DMS153 treated with DMSO at 0.1 percent for 48 hours (cell line): Measurements from ENCODE around the gene SLC25A42.
"Not testable (repeated sequence)": the region's sequence is repeated elsewhere in the genome, so short reads cannot be mapped to it uniquely, and the experiment has no call there.

Experiments used
- DNase-seq: peaks from one replicate; lab custom pipeline; 2025; ENCODE audit not compliant: unreplicated experiment; lab: John Stamatoyannopoulos, UW

SLC25A42 gene

DNA sequence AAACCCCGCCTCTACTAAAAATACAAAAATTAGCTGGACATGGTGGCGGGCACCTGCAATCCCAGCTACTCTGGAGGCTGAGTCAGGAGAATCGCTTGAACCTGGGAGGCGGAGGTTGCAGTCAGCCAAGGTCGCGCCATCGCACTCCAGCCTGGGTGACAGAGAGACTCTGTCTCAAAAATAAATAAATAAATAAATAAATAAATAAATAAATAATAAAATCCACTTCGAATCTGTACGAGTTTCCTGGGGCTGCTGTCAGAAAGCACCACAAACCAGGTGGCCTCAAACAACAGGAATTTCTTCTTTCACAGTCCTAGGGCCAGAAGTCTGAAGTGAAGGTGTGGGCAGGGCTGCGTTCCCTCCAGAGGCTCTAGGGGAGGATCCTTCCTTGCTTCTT lies 38.8 kb downstream of the SLC25A42 start:
- not testable (repeated sequence) for DNase-seq

DNA sequence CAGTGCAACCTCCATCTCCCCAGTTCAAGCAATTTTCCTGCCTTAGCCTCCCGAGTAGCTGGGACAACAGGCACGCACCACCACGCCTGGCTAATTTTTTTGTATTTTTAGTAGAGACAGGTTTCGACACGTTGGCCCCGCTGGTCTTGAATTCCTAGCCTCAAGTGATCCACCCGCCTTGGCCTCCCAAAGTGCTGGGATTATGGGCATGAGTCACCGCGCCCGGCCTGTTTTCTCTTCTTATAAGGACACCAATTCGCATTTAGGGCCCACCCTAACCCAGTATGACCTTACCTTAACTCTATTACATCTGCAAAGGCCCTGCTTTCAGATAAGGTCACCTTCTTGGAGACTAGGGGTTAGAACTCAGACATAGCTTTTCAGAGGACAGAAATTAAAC lies 39.4 kb downstream of the SLC25A42 start:
- DNase-seq = no peak

DNA sequence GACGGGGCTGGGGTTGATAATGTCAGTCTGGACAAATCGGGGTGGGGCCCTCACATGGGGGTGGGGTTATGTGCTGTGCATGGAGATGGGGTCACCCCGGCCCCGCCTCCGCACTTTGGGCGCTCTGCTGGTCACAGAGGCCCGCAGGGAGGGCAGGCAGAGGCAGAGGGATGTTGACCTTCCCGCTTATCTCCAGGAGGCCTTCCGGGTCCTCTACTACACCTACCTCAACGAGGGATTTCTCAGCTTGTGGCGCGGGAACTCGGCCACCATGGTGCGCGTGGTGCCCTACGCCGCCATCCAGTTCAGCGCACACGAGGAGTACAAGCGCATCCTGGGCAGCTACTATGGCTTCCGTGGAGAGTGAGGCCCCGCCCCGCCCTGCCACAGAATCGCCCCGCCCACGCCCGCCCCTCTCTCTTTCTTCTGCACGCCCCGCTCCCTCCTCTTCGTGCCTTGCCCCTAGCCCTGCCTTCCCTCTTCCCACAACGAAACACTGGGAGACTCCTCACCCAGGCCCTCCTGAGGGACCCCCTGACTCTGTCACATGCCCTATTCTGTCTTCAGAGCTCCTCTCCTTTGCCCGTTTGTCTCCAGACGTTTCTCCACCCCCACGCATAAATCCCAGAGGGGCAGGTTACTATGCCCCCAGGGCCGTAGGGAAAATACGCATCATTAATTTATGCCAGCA lies 41.7 kb downstream of the SLC25A42 start:
- DNase-seq = peak; percentile 66

GRCh38 chr19:19106056-19106551 lies 42.3 kb downstream of the SLC25A42 start:
- DNase-seq = no peak

DNA sequence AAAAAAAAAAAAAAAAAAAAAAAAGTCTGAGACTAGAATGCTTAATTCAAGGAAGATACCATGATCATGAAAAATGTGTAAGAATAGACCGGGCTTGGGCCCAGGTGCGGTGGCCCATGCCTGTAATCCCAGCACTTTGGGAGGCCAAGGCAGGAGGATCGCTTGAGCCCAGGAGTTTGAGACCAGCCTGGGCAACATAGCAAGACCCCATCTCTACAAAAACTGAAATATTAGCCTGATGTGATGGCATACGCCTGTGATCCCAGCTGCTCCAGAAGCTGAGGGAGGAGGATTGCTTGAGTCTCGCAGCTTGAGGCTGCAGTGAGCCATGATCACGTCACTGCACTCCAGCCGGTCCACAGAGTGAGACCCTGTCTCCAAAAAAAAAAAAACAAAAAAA lies 43.1 kb downstream of the SLC25A42 start:
- DNase-seq = not testable (repeated sequence)

GRCh38 chr19:19107654-19108053 lies 43.9 kb downstream of the SLC25A42 start:
- DNase-seq = no peak

- DNase-seq = no peak
These were observed 45.8 kb downstream of the SLC25A42 start for GRCh38 chr19:19109601-19110000.

GRCh38 chr19:19110410-19111135 lies 46.8 kb downstream of the SLC25A42 start:
- no peak for DNase-seq

DNA sequence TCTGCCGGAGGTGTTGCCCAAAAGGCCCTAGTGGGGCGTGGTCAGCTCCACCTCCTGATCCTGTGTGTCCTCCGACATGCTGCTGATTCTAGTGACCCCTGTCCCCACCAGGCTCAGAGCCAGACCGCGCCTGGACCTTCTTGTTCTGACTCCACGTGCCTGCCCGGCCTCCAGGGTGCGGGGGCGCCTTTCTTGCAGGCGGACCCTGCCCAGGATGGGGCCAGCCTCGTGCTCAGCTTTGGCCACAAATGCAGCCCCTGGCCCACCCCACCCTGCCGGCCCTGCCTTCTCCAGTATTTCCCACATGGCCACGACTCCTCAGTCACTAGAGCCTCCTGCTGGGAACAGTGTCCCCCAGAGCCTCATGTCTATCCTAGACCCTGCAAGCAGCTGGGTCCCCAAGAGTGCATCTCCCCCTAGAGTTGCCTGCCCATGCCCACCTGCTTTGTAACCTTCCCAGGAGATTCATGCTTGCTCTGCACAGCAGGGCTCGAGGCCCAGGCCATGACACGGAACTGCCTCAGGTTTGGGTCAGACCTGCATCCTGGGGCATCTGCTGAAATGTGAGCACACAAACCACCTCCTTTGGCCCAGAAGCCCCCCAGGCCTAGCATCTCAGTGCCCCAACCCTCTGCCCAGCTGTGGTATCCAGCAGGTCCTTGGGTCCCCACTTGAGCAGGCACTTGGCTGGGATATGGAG lies 47.5 kb downstream of the SLC25A42 start:
- DNase-seq = no peak

- no peak for DNase-seq
These were observed 48.3 kb downstream of the SLC25A42 start for GRCh38 chr19:19111967-19112580.

- no peak for DNase-seq
These were observed 49.3 kb downstream of the SLC25A42 start for GRCh38 chr19:19113040-19113626.

DNA sequence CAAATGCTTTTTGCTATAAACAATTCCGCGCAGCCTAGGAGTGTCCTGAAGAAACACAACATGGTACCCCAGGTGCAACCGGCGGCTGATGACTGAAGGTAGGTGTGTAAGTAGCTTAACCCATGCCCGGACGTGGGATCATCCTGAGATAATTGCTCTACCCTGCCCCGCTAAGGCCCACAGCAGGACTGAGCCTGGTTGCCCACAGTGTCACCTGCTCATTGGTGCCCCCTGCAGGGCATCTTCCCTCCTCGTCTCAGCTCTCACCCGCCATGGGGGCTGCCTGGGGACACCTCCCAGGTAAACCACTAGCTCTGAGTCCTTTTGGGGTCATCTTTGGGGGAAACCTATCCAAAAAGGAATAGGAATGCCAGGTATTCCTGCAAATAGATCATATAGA lies 52.2 kb downstream of the SLC25A42 start:
- no peak for DNase-seq

GRCh38 chr19:19119325-19120237 lies 55.8 kb downstream of the SLC25A42 start:
- DNase-seq = no peak

- no peak for DNase-seq
These were observed 56.8 kb downstream of the SLC25A42 start for GRCh38 chr19:19120308-19121231.

- no peak for DNase-seq
These were observed 57.6 kb downstream of the SLC25A42 start for GRCh38 chr19:19121371-19121770.

- no peak for DNase-seq
These were observed 59.1 kb downstream of the SLC25A42 start for GRCh38 chr19:19122902-19123301.

GRCh38 chr19:19123386-19123785 lies 59.6 kb downstream of the SLC25A42 start:
- DNase-seq = no peak

- DNase-seq = no peak
These were observed 62.3 kb downstream of the SLC25A42 start for GRCh38 chr19:19126102-19126501.

DNA sequence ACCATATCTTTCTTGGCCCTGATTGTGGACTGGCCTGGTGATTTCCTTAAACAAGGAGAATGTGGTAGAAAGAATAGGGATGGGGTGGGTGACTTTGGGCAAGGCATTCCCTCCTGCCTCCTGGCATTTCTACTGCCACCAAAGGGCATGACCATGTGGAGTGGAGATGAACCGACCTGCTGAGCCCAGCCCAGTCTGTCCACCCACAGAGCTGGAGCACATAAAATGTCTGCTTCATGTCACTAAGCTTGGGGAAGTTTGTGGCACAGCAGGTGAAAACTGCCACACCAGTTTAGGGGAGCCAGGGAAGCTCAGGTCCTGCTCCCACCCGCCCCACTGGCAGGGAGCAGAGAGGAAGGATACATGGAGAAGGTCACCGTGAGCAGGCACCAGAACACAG lies 68.2 kb downstream of the SLC25A42 start:
- DNase-seq = no peak
